Inflammatory macrophage treated with lipopolysaccharide for 1 hour (primary cell): Measurements from ENCODE around the gene HEXB.

Experiments
- DNase-seq, 2 donors: peaks; one replicate each; pipeline ENCODE4 v3.0.0-alpha.2; 2020 to 2022

HEXB gene

GRCh38 chr5:74761241-74761640 is 76.2 kb downstream of the HEXB start:
- DNase-seq: no peak

DNA sequence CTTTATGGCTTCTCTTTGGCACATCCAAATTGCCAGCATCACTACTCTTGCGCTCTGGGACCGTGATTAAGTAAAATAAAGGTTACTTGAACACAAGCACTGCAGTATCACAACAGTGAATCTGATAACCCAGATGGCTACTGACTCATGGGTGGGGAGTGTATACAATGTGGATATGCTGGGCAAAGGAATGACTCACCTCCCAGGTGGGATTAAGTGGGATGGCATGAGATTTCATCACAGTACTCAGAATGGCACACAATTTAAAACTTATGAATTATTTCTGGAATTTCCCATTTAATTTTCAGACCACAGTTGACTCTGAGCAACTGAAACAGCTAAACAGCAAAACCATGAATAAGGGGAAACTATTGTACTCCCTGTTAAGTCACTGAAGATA is 77.6 kb downstream of the HEXB start:
- no peak for DNase-seq

DNA sequence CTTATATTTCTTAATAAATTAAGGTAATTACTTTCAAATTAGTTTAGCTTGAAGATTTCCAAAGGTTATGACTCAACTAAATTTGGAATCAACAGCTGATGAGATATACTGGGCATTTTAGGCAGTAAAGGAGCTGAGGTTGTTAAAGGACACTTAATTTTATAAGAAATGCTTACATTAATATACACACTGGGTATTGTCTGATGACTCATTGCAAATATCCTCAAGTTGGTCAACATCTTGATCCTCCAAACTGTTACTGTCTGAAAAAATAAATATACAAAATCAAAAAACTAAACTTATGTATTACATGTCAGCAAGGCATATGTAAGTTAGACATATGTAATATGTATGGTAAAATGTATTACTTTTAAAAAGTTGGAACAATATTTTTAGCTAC is 78.5 kb downstream of the HEXB start:
- DNase-seq: no peak

- no peak for DNase-seq
Measured at GRCh38 chr5:74765201-74765600, 80.2 kb downstream of the HEXB start.

DNA sequence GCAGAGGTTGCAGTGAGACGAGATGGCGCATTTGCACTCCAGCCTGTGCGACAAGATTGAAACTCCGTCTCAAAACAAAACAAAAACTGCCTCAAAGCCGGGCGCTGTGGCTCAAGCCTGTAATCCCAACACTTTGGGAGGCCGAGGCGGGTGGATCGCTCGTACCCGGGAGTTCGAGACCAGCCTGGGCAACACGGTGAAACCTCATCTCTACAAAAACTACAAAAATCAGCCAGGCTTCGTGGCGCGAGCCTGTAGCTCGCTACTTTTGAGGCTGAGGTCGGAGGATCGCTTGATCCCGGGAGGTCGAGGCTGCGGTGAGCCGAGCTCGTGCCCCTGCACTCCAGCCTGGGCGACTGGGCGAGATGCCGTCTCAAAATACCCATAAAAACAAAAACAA is 80.9 kb downstream of the HEXB start:
- no peak for DNase-seq

GRCh38 chr5:74766418-74766848 is 81.4 kb downstream of the HEXB start:
- DNase-seq: peak; percentile 44 to 69

DNA sequence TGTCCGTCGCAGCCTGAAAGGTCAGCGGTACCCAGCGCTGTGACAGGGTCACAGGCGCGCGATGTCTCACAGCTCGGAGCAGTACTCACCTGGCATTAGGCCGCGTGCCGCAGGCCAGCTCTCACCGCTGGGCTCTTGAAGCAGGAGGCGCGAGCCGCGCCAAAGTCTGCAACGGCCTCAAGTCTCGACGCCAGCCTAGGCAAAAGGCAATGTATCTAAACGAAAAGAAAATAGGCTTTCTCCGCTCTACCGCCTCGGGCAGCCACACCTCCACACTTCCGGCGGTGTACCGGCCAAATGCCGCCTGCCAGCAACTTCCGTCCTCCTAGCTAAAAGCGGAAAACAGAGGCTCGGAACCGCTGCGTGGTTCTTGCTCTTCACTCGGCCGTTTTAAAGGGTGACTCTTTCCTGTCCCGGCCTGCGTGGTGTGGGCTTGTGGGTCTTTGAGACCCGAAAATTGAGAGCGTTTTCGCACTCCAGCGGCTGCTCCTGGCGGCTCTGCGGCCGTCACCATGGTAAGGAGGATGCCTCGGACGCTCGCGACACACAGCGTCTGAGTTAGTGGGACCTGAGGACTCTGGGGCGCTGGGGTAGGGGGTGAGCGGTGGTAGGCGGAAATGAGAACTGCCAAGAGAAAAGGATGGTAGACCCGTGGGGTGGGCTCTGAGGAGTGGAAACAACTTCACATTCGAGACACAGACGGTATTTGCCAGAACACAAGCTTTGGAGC is 82.0 kb downstream of the HEXB start, which contains the start of the genes GFM2 and NSA2:
Gene GFM2, minus strand, starts transcription at position 269 of the 730 bp plus-strand sequence. CDS start 3,375 bp downstream, outside the sequence.
Gene NSA2, plus strand, starts transcription at position 401 of the 730 bp plus-strand sequence. Its CDS starts 112 bp downstream, at position 513.
- DNase-seq: peak; percentile 91 to 98

- DNase-seq: peak; percentile 67 to 79
Measured at GRCh38 chr5:74767579-74767913, 82.5 kb downstream of the HEXB start.
